Measurements from ENCODE around the gene SCFD2.

GRCh38 chr4:52945326-52945898 lies 420.4 kb downstream of the SCFD2 start:
- TF ChIP-seq CTCF (IDR thresholded peaks at IDR 0.05) (no peak), POLR2A (IDR thresholded peaks at IDR 0.05) (no peak), POLR2AphosphoS5 (IDR thresholded peaks at IDR 0.05) (no peak), EP300 (IDR thresholded peaks at IDR 0.05) (no peak)

Measured in sigmoid colon (tissue), 4 donors.